H1 (cell line): ENCODE measurements around the gene OPN5.

Source experiments
- BACH1 ChIP-seq: IDR thresholded peaks from 2 replicates; pipeline ENCODE4 v1.6.1; 2012; ENCODE audit warnings: low read length, improper control_type of control experiment
- RAD21 ChIP-seq, 2 experiments: IDR thresholded peaks in 1 of 2; conservative IDR thresholded peaks in 1 of 2; 2 replicates each; pipeline ENCODE4 v1.6.1; 2011; ENCODE audit warnings: low read depth in 2 of 2, low read length in 2 of 2, improper control_type of control experiment in 1 of 2, inconsistent platforms in 1 of 2, mild to moderate bottlenecking in 1 of 2, moderate library complexity in 1 of 2
- SP1 ChIP-seq: IDR thresholded peaks from 2 replicates; pipeline ENCODE4 v1.6.1; 2011; ENCODE audit warnings: low read depth, low read length
- TAF1 ChIP-seq: IDR thresholded peaks from 2 replicates; pipeline ENCODE4 v1.6.1; 2011; ENCODE audit warnings: mild to moderate bottlenecking, low read depth, low read length

DNA sequence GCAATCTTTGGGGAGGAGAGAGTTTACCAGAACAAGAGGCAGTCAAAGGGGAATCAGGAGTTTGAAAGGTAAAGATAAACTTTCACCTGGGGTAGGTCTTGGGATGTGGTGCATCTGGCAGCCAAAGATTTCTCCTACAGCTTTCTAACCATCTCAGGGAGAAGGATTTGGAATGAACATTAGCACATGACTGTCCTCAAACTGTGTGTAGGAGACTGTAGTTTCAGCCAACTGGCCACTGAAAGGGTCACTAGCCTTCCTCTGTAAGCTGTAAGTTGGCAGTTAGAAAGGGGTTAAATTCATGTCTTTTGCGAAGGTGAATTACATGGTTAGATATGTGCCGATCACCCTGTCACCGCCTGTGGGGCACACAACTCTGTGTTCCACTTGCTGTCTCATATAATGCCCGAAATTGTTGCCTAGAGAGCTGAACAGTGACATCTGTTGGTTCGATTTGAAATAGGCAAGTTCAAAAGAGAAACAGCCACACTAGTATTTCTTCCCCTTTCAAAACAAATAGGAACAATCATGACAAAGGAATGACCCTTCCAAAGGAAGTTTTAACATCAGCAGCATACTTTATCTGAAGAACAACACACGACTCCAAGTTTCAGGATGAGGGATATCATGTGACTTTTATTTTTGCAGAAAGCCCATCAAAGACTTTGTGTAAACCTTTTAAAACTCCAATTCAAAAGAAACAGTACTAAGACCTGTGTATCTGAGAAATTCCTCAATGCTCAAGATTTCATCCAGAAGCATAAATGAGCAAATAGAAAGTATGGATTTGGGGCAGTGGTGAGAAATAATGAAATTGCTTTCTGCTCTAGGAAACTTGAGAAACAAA, 1.1 kb upstream of the OPN5 start:
- TF ChIP-seq TAF1 (no peak), RAD21 (IDR thresholded peaks at IDR 0.05 in 1 of 2, conservative IDR thresholded peaks at IDR 0.05 in 1 of 2; ENCODE audit: low read depth in 2 of 2, low read length in 2 of 2) (peak; percentile 76 to 82), BACH1 (no peak), SP1 (no peak)
